Fibroblast of mammary gland (primary cell): ENCODE results near the gene C1QB.

Experiments used
- DNase-seq: peaks from one replicate; pipeline ENCODE4 v3.0.0-alpha.2; 2010; ENCODE audit warnings: low read depth
- H3K4me3 ChIP-seq: 2 replicates; pipeline ENCODE4 v1.5.1; 2011; ENCODE audit warnings: low read depth, mild to moderate bottlenecking, low read length, moderate library complexity; ENCODE audit not compliant: control insufficient read depth
- CTCF ChIP-seq: conservative IDR thresholded peaks from 2 replicates; pipeline ENCODE4 v1.5.1; 2011; ENCODE audit warnings: low read depth, low read length, inconsistent platforms; ENCODE audit not compliant: control insufficient read depth, insufficient read depth

C1QB gene

DNA sequence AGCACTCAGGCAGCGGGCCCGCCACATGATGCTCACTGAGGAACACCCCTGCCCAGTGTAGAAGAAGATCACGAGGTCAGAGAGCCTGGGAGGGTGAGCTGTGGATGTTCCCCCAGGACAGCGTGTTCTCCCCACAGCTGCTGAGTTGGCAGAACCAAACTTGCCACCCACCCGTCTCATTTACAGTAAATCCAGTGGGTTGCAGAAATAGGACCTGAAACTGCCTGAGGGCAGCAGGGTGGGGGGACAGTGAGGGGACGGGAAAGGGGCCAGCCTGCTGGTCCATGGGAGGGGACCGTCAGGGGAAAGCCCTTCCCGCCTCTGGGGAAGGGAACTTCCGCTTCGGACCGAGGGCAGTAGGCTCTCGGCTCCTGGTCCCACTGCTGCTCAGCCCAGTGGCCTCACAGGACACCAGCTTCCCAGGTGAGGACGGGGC is at the start of gene C1QB:
TSS of gene C1QB (plus strand) at position 356 of the 436 bp plus-strand sequence. CDS start 6,227 bp downstream, outside the sequence.
- H3K4me3 ChIP-seq: no peak within 1 kb of the TSS
- no peak for TF ChIP-seq CTCF
- DNase-seq: no peak

DNA sequence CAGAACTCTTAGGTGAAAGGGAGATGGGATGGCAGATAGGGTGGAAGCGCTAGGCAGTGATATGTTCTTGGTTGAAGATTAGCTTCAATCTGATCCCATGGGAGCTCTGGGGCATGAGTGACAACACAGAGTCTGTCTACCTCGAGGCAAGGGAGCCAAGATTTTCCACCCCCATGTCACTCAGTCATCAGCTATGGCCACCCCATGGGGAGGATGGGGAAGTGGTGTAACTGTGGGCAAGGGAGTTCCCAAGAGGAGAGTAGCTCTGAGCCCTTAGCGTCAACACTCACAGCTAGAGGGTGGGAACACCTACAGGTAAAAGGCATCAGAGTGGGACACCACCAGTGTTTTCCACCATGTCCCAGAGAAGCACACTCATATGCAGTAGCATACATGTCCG is 46.9 kb upstream of the C1QB start:
- no peak for TF ChIP-seq CTCF
- no peak for DNase-seq

GRCh38 chr1:22607154-22607553 is 45.9 kb upstream of the C1QB start:
- H3K4me3 ChIP-seq: no peak overlapping the region
- DNase-seq: no peak
- no peak for TF ChIP-seq CTCF

More for the DNA sequence above, 46.9 kb upstream of the C1QB start:
- H3K4me3 ChIP-seq: no peak overlapping the region

GRCh38 chr1:22608361-22608760 is 44.7 kb upstream of the C1QB start:
- H3K4me3 ChIP-seq: no peak overlapping the region
- DNase-seq: no peak
- no peak for TF ChIP-seq CTCF

- no peak overlapping the region for H3K4me3 ChIP-seq
- no peak for DNase-seq
- no peak for TF ChIP-seq CTCF
These were observed 43.7 kb upstream of the C1QB start for GRCh38 chr1:22609291-22609690.

GRCh38 chr1:22611530-22611947 is 41.5 kb upstream of the C1QB start:
- peak; percentile 54 for DNase-seq
- TF ChIP-seq CTCF: no peak
- no peak overlapping the region for H3K4me3 ChIP-seq
